ENCODE data around the gene FUT8. TPM values are rescaled to one million over a fixed set of nuclear protein-coding genes. Genes with fewer than 3 reads are reported as not detected.

FUT8 gene
- total RNA-seq, 1 donor from 2014 or later: 56.6 TPM

- Mint-ChIP-seq H3K4me1 (ENCODE audit: low read depth, unreplicated experiment) (peaks cover 11% of the 10 kb centered on the region), H3K27ac (ENCODE audit: unreplicated experiment) (no peak overlapping the region), H3K36me3 (ENCODE audit: unreplicated experiment) (no peaks in the 10 kb centered on the region), H3K27me3 (ENCODE audit: unreplicated experiment) (no peaks in the 10 kb centered on the region), H3K4me3 (ENCODE audit: unreplicated experiment) (no peak overlapping the region), H3K9me3 (ENCODE audit: unreplicated experiment) (no peaks in the 10 kb centered on the region)
- TF ChIP-seq CTCF (IDR thresholded peaks at IDR 0.05; ENCODE audit: partially characterized antibody, unreplicated experiment): no peak
- DNase-seq: no peak
These were observed 82.7 kb downstream of the FUT8 start for GRCh38 chr14:65495196-65495595.

- H3K27ac Mint-ChIP-seq (ENCODE audit: unreplicated experiment): no peak overlapping the region
- TF ChIP-seq CTCF (IDR thresholded peaks at IDR 0.05; ENCODE audit: partially characterized antibody, unreplicated experiment): no peak
- H3K4me1 Mint-ChIP-seq (ENCODE audit: low read depth, unreplicated experiment): peaks cover 3% of the 10 kb centered on the region
- H3K27me3 Mint-ChIP-seq (ENCODE audit: unreplicated experiment): no peaks in the 10 kb centered on the region
- H3K4me3 Mint-ChIP-seq (ENCODE audit: unreplicated experiment): no peak overlapping the region
- no peak for DNase-seq
- no peaks in the 10 kb centered on the region for H3K36me3 Mint-ChIP-seq (ENCODE audit: unreplicated experiment)
- H3K9me3 Mint-ChIP-seq (ENCODE audit: unreplicated experiment): no peaks in the 10 kb centered on the region
These were observed 83.9 kb downstream of the FUT8 start for GRCh38 chr14:65496178-65496993.

- H3K36me3 Mint-ChIP-seq (ENCODE audit: unreplicated experiment): no peaks in the 10 kb centered on the region
- TF ChIP-seq CTCF (IDR thresholded peaks at IDR 0.05; ENCODE audit: partially characterized antibody, unreplicated experiment): no peak
- DNase-seq: no peak
- H3K27me3 Mint-ChIP-seq (ENCODE audit: unreplicated experiment): no peaks in the 10 kb centered on the region
- H3K4me1 Mint-ChIP-seq (ENCODE audit: low read depth, unreplicated experiment): peaks cover 9% of the 10 kb centered on the region
- H3K9me3 Mint-ChIP-seq (ENCODE audit: unreplicated experiment): no peaks in the 10 kb centered on the region
- H3K27ac Mint-ChIP-seq (ENCODE audit: unreplicated experiment): no peak overlapping the region
- H3K4me3 Mint-ChIP-seq (ENCODE audit: unreplicated experiment): no peak overlapping the region
These were observed 86.6 kb downstream of the FUT8 start for GRCh38 chr14:65499138-65499537.

GRCh38 chr14:65500075-65500474, 87.5 kb downstream of the FUT8 start:
- H3K36me3 Mint-ChIP-seq (ENCODE audit: unreplicated experiment): no peaks in the 10 kb centered on the region
- peaks cover 9% of the 10 kb centered on the region for H3K4me1 Mint-ChIP-seq (ENCODE audit: low read depth, unreplicated experiment)
- no peaks in the 10 kb centered on the region for H3K9me3 Mint-ChIP-seq (ENCODE audit: unreplicated experiment)
- TF ChIP-seq CTCF (IDR thresholded peaks at IDR 0.05; ENCODE audit: partially characterized antibody, unreplicated experiment): no peak
- DNase-seq: no peak
- H3K27ac Mint-ChIP-seq (ENCODE audit: unreplicated experiment): no peak overlapping the region
- no peaks in the 10 kb centered on the region for H3K27me3 Mint-ChIP-seq (ENCODE audit: unreplicated experiment)
- no peak overlapping the region for H3K4me3 Mint-ChIP-seq (ENCODE audit: unreplicated experiment)

GRCh38 chr14:65501328-65501727, 88.8 kb downstream of the FUT8 start:
- TF ChIP-seq CTCF (IDR thresholded peaks at IDR 0.05; ENCODE audit: partially characterized antibody, unreplicated experiment): no peak
- no peaks in the 10 kb centered on the region for H3K27me3 Mint-ChIP-seq (ENCODE audit: unreplicated experiment)

More at GRCh38 chr14:65501328-65501727, 88.8 kb downstream of the FUT8 start:
- Mint-ChIP-seq H3K4me1 (ENCODE audit: low read depth, unreplicated experiment) (peaks cover 9% of the 10 kb centered on the region), H3K36me3 (ENCODE audit: unreplicated experiment) (no peaks in the 10 kb centered on the region), H3K9me3 (ENCODE audit: unreplicated experiment) (no peaks in the 10 kb centered on the region), H3K4me3 (ENCODE audit: unreplicated experiment) (no peak overlapping the region), H3K27ac (ENCODE audit: unreplicated experiment) (no peak overlapping the region)
- DNase-seq: no peak

All from glutamatergic neuron (in vitro differentiated cells).